ENCODE data around the gene RASA4.
"Not testable (repeated sequence)": the region's sequence is repeated elsewhere in the genome, so short reads cannot be mapped to it uniquely, and the experiment has no call there.

GRCh38 chr7:102596036-102596435 is 20.5 kb downstream of the RASA4 start:
- not testable (repeated sequence) for TF ChIP-seq POLR2A, CTCF (IDR thresholded peaks at IDR 0.05)

Measured in thyroid gland (tissue), 4 donors.